Upper lobe of left lung (tissue), 6 donors: ENCODE measurements around the gene RIMKLA. TPM values are rescaled to one million over a fixed set of nuclear protein-coding genes. Genes with fewer than 3 reads are reported as not detected.
A peak's percentile ranks its signal among the peaks of the same experiment; 100 is the strongest.

Source experiments
- ATAC-seq, 2 donors: fragments of 200-7000 bp; cut with Tn5 transposase; one replicate each; pipeline ENCODE4 v1.9.1; 2022; ENCODE audit warnings: mild to moderate bottlenecking in 2 of 2, moderate library complexity in 2 of 2; ENCODE audit not compliant: low FRiP score in 2 of 2
- DNase-seq, 2 donors: peaks; one replicate each; pipeline ENCODE4 v3.0.0-alpha.2; 2019 to 2020
- H3K27ac ChIP-seq, 4 donors: fragments of 200-600 bp; sonication (generic); one replicate each; pipeline ENCODE4 v1.5.1; 2016 to 2019
- H3K27me3 ChIP-seq, 4 donors: fragments of 200-600 bp; sonication (generic); one replicate each; pipeline ENCODE4 v1.5.1; 2017 to 2019
- H3K36me3 ChIP-seq, 4 donors: fragments of 200-600 bp; sonication (generic); one replicate each; pipeline ENCODE4 v1.5.1; 2016 to 2019
- H3K4me1 ChIP-seq, 4 donors: fragments of 200-600 bp; sonication (generic); one replicate each; pipeline ENCODE4 v1.5.1; 2018 to 2019
- H3K4me3 ChIP-seq, 4 donors: fragments of 200-600 bp; sonication (generic); one replicate each; pipeline ENCODE4 v1.5.1; 2017 to 2019; ENCODE audit warnings: mild to moderate bottlenecking in 2 of 4, moderate library complexity in 1 of 4
- H3K9me3 ChIP-seq, 4 donors: fragments of 200-600 bp; sonication (generic); one replicate each; pipeline ENCODE4 v1.5.1; 2018 to 2019
- CTCF ChIP-seq, 6 experiments: fragments of 450-650 bp in 4 of 6; fragments of 200-600 bp in 2 of 6; sonication (generic) in 2 of 6; IDR thresholded peaks; one replicate each; pipeline ENCODE4 v1.5.1; 2016 to 2019; ENCODE audit warnings: antibody characterized with exemption in 6 of 6
- EP300 ChIP-seq, 4 donors: sonication (generic); formaldehyde crosslinking; IDR thresholded peaks; one replicate each; pipeline ENCODE4 v1.5.1; 2017; ENCODE audit warnings: antibody characterized with exemption in 4 of 4, control low read depth in 2 of 4
- POLR2A ChIP-seq, 4 donors: fragments of 450-650 bp; IDR thresholded peaks; one replicate each; pipeline ENCODE4 v1.5.1; 2016 to 2017; ENCODE audit warnings: antibody characterized with exemption in 4 of 4, mild to moderate bottlenecking in 2 of 4
- POLR2AphosphoS5 ChIP-seq, 2 donors: sonication (generic); formaldehyde crosslinking; IDR thresholded peaks; one replicate each; pipeline ENCODE4 v1.5.1; 2017; ENCODE audit warnings: antibody characterized with exemption in 2 of 2
- WGBS, 2 donors: methylation state at CpG; one replicate each; pipeline ENCODE4 v1.1.5; 2017 to 2018; 5-methylcytosine and 5-hydroxymethylcytosine counted together
- total RNA-seq, 6 donors: library from RNA; depleted of rRNA in 4 of 6; stranded (reverse); fragments of >200 nt in 4 of 6; gene quantifications; one replicate each; pipeline versions ENCODE4 v1.1.0 to v1.2.1, GENCODE V29; 2016 to 2021
- donor health status: DM: no; HTN: no; CAD: no; lungs with moderate emphysema.
- donor health status: DM: no; HTN: yes; CAD: no; lungs with severe emphysema.

The RIMKLA gene
- total RNA-seq, 6 donors from 2014 or later: 5.2 to 16.6 (median 9.3) TPM

- ATAC-seq: peak; percentile 96 to 98
- Histone ChIP-seq H3K4me1 (peaks cover 19 to 38% (median 24%) of the 10 kb centered on the region in 4 donors), H3K36me3 (no peaks in the 10 kb centered on the region), H3K4me3 (peak within 1 kb of the TSS; percentile 81 to 97 (median 92)), H3K9me3 (no peaks in the 10 kb centered on the region), H3K27me3 (no peaks in the 10 kb centered on the region), H3K27ac (peak within 1 kb of the TSS; percentile 94 to 98 (median 95))
- DNase-seq: peak; percentile 90 to 98
- peak; percentile 91 to 97 for TF ChIP-seq POLR2AphosphoS5 (IDR thresholded peaks at IDR 0.05)
- TF ChIP-seq CTCF (IDR thresholded peaks at IDR 0.05): peak in 1 of 6 experiments; percentile 24
- TF ChIP-seq POLR2A (IDR thresholded peaks at IDR 0.05): peak in 3 of 4 donors; percentile 34 to 88 (median 74)
- TF ChIP-seq EP300 (IDR thresholded peaks at IDR 0.05): peak in 2 of 4 donors; percentile 45 to 71
- WGBS, 2 donors: 0% methylated on average over 2 to 9 of the region's 79 CpGs
These were observed 45.4 kb upstream of the RIMKLA start, which contains the start of gene FOXJ3 for GRCh38 chr1:42335050-42335808. FOXJ3 (minus strand) TSS chr1:42335235; CDS start chr1:42311093, 24,142 bp downstream.

- H3K27me3 ChIP-seq: no peaks in the 10 kb centered on the region
- H3K4me1 ChIP-seq: peaks cover 19 to 38% (median 24%) of the 10 kb centered on the region in 4 donors
- peak overlapping the region; percentile 81 to 97 (median 92) for H3K4me3 ChIP-seq
- peak overlapping the region; percentile 94 to 98 (median 95) for H3K27ac ChIP-seq
- DNase-seq: no peak
- no peak for TF ChIP-seq EP300 (IDR thresholded peaks at IDR 0.05)
- no peak for TF ChIP-seq POLR2A (IDR thresholded peaks at IDR 0.05)
- ATAC-seq: peak; percentile 7 to 47
- 14 to 16% methylated on average over 9 of the region's 9 CpGs for WGBS, 2 donors
- no peaks in the 10 kb centered on the region for H3K36me3 ChIP-seq
- H3K9me3 ChIP-seq: no peaks in the 10 kb centered on the region
These were observed 44.6 kb upstream of the RIMKLA start for GRCh38 chr1:42335809-42336518.

- no peak for ATAC-seq
- TF ChIP-seq EP300 (IDR thresholded peaks at IDR 0.05): no peak
- no peak for TF ChIP-seq POLR2AphosphoS5 (IDR thresholded peaks at IDR 0.05)
- TF ChIP-seq POLR2A (IDR thresholded peaks at IDR 0.05): no peak
- no peak for TF ChIP-seq CTCF (IDR thresholded peaks at IDR 0.05)
- H3K4me1 ChIP-seq: peaks cover 19 to 36% (median 22%) of the 10 kb centered on the region in 4 donors
- no peaks in the 10 kb centered on the region for H3K9me3 ChIP-seq
- no peaks in the 10 kb centered on the region for H3K36me3 ChIP-seq
- peak overlapping the region in 2 of 4 donors; percentile 94 to 95 for H3K27ac ChIP-seq
- DNase-seq: no peak
- no peaks in the 10 kb centered on the region for H3K27me3 ChIP-seq
- no peak overlapping the region for H3K4me3 ChIP-seq
- WGBS, 2 donors: 82 to 90% methylated on average over 6 of the region's 6 CpGs
These were observed 43.6 kb upstream of the RIMKLA start for GRCh38 chr1:42336978-42337377.

- Histone ChIP-seq H3K27ac (no peak overlapping the region), H3K4me3 (no peak overlapping the region), H3K27me3 (no peaks in the 10 kb centered on the region), H3K4me1 (peaks cover 0 to 12% (median 6%) of the 10 kb centered on the region in 4 donors), H3K9me3 (no peaks in the 10 kb centered on the region), H3K36me3 (no peaks in the 10 kb centered on the region)
- 52 to 53% methylated on average over 2 of the region's 2 CpGs for WGBS, 2 donors
- DNase-seq (peak in 1 of 2 donors; percentile 49), ATAC-seq (no peak)
- TF ChIP-seq EP300 (IDR thresholded peaks at IDR 0.05) (peak in 1 of 4 donors; percentile 12), CTCF (IDR thresholded peaks at IDR 0.05) (no peak)
These were observed 40.5 kb upstream of the RIMKLA start for GRCh38 chr1:42340093-42340492.

GRCh38 chr1:42340901-42341300 is 39.7 kb upstream of the RIMKLA start:
- WGBS, 2 donors: 90 to 100% methylated on average over 1 of the region's 1 CpG
- Histone ChIP-seq H3K4me1 (peaks cover 0 to 8% (median 6%) of the 10 kb centered on the region in 4 donors), H3K9me3 (no peaks in the 10 kb centered on the region), H3K4me3 (no peak overlapping the region), H3K27me3 (no peaks in the 10 kb centered on the region), H3K36me3 (no peaks in the 10 kb centered on the region), H3K27ac (peak overlapping the region in 2 of 4 donors; percentile 2 to 4)
- ATAC-seq (no peak), DNase-seq (no peak)
- TF ChIP-seq EP300 (IDR thresholded peaks at IDR 0.05) (no peak), POLR2A (IDR thresholded peaks at IDR 0.05) (no peak), POLR2AphosphoS5 (IDR thresholded peaks at IDR 0.05) (no peak), CTCF (IDR thresholded peaks at IDR 0.05) (no peak)
